BLaER1 treated with 17β-estradiol and CSF1 and Interleukin-3, amounts not matched to agents 10 nM and 100 nM (cell line): ENCODE results near the gene PEX16.

Source experiments
- H3K27ac ChIP-seq, 11 experiments: shearing (Covaris generic); formaldehyde crosslinking; 2 replicates each; pipeline ENCODE4 v1.8.1; 2022
- H3K27me3 ChIP-seq, 11 experiments: shearing (Covaris generic); formaldehyde crosslinking; 2 replicates each; pipeline ENCODE4 v1.8.1; 2022
- H3K36me3 ChIP-seq, 11 experiments: shearing (Covaris generic); formaldehyde crosslinking; 2 replicates each; pipeline ENCODE4 v1.8.1; 2022
- H3K4me1 ChIP-seq, 10 experiments: shearing (Covaris generic); formaldehyde crosslinking; 2 replicates each; pipeline ENCODE4 v1.8.1; 2022
- H3K4me2 ChIP-seq, 11 experiments: shearing (Covaris generic); formaldehyde crosslinking; 2 replicates each; pipeline ENCODE4 v1.8.1; 2022
- H3K4me3 ChIP-seq, 10 experiments: shearing (Covaris generic); formaldehyde crosslinking; 2 replicates each; pipeline ENCODE4 v1.8.1; 2022
- H3K9ac ChIP-seq, 11 experiments: shearing (Covaris generic); formaldehyde crosslinking; 2 replicates each; pipeline ENCODE4 v1.8.1; 2022
- H3K9me3 ChIP-seq, 11 experiments: shearing (Covaris generic); formaldehyde crosslinking; replicated peaks in 1 of 11; 2 replicates each; pipeline ENCODE4 v1.8.1; 2022
- H4K20me1 ChIP-seq, 11 experiments: shearing (Covaris generic); formaldehyde crosslinking; 2 replicates each; pipeline ENCODE4 v1.8.1; 2022
- Cebpa-rat ChIP-seq, 11 experiments: shearing (Covaris generic); IDR thresholded peaks; 2 replicates each; pipeline ENCODE4 v1.8.1; 2022

PEX16 gene

GRCh38 chr11:45917623-45918330 lies at the start of gene PEX16:
TSS of gene PEX16 (minus strand) at chr11:45917877. CDS start at chr11:45917811, 66 bp downstream.
- peaks cover 21 to 30% (median 29%) of the 10 kb centered on the region in 11 experiments for H3K27me3 ChIP-seq
- no peaks in the 10 kb centered on the region for H3K9me3 ChIP-seq
- H3K27ac ChIP-seq = peak within 1 kb of the TSS; percentile 88 to 95 (median 93)
- H3K4me1 ChIP-seq = peaks cover 26 to 59% (median 52%) of the 10 kb centered on the region in 10 experiments
- TF ChIP-seq Cebpa-rat (IDR thresholded peaks at IDR 0.05) = peak; percentile 45 to 95 (median 88); a peak in 18 of 22 replicates
- peak within 1 kb of the TSS; percentile 86 to 96 (median 94) for H3K9ac ChIP-seq
- H4K20me1 ChIP-seq = peaks cover 0 to 59% (median 26%) of the 10 kb centered on the region in 11 experiments; a peak in 16 of 22 replicates
- H3K4me2 ChIP-seq = peak within 1 kb of the TSS; percentile 85 to 99 (median 96)
- peaks cover 35 to 37% (median 36%) of the 10 kb centered on the region in 11 experiments for H3K36me3 ChIP-seq
- peak within 1 kb of the TSS; percentile 81 to 98 (median 92) for H3K4me3 ChIP-seq

GRCh38 chr11:45964911-45965389 lies 47.3 kb upstream of the PEX16 start:
- no peak for TF ChIP-seq Cebpa-rat (IDR thresholded peaks at IDR 0.05)
- no peak overlapping the region for H3K4me2 ChIP-seq
- no peaks in the 10 kb centered on the region; a peak in 1 of 20 replicates for H3K4me1 ChIP-seq
- H3K9ac ChIP-seq = no peak overlapping the region
- H3K36me3 ChIP-seq = peaks cover 68 to 100% (median 87%) of the 10 kb centered on the region in 11 experiments
- peaks cover 0 to 44% (median 0%) of the 10 kb centered on the region in 11 experiments; a peak in 5 of 22 replicates for H4K20me1 ChIP-seq
- H3K27me3 ChIP-seq = no peaks in the 10 kb centered on the region
- H3K27ac ChIP-seq = no peak overlapping the region
- peaks cover 0 to 4% (median 2%) of the 10 kb centered on the region in 11 experiments; a peak in 8 of 22 replicates for H3K9me3 ChIP-seq
- H3K4me3 ChIP-seq = no peak overlapping the region

GRCh38 chr11:45961751-45962240 lies 44.1 kb upstream of the PEX16 start:
- H3K36me3 ChIP-seq = peaks cover 44 to 91% (median 70%) of the 10 kb centered on the region in 11 experiments
- no peak overlapping the region for H3K4me3 ChIP-seq
- TF ChIP-seq Cebpa-rat (IDR thresholded peaks at IDR 0.05) = no peak
- peaks cover 0 to 36% (median 0%) of the 10 kb centered on the region in 11 experiments; a peak in 6 of 22 replicates for H4K20me1 ChIP-seq
- H3K9me3 ChIP-seq = peaks cover 0 to 10% (median 6%) of the 10 kb centered on the region in 11 experiments; a peak in 9 of 22 replicates
- H3K9ac ChIP-seq = no peak overlapping the region
- H3K4me2 ChIP-seq = no peak overlapping the region
- no peaks in the 10 kb centered on the region for H3K27me3 ChIP-seq
- H3K27ac ChIP-seq = no peak overlapping the region
- H3K4me1 ChIP-seq = no peaks in the 10 kb centered on the region; a peak in 1 of 20 replicates

GRCh38 chr11:45960387-45961095 lies 42.9 kb upstream of the PEX16 start:
- Histone ChIP-seq H3K4me3 (no peak overlapping the region), H3K9me3 (peaks cover 0 to 10% (median 6%) of the 10 kb centered on the region in 11 experiments; a peak in 9 of 22 replicates), H3K27ac (no peak overlapping the region), H3K27me3 (no peaks in the 10 kb centered on the region), H3K4me2 (no peak overlapping the region), H3K9ac (no peak overlapping the region), H4K20me1 (peaks cover 0 to 38% (median 0%) of the 10 kb centered on the region in 11 experiments; a peak in 5 of 22 replicates), H3K4me1 (no peaks in the 10 kb centered on the region; a peak in 1 of 20 replicates), H3K36me3 (peaks cover 45 to 91% (median 71%) of the 10 kb centered on the region in 11 experiments)
- no peak for TF ChIP-seq Cebpa-rat (IDR thresholded peaks at IDR 0.05)

- Histone ChIP-seq H4K20me1 (peaks cover 0 to 32% (median 0%) of the 10 kb centered on the region in 11 experiments; a peak in 3 of 22 replicates), H3K4me3 (no peak overlapping the region), H3K9ac (no peak overlapping the region), H3K4me1 (no peaks in the 10 kb centered on the region; a peak in 1 of 20 replicates), H3K9me3 (peaks cover 0 to 10% (median 6%) of the 10 kb centered on the region in 11 experiments; a peak in 9 of 22 replicates), H3K27me3 (no peaks in the 10 kb centered on the region), H3K4me2 (no peak overlapping the region), H3K36me3 (peaks cover 46 to 91% (median 68%) of the 10 kb centered on the region in 11 experiments), H3K27ac (no peak overlapping the region)
- no peak for TF ChIP-seq Cebpa-rat (IDR thresholded peaks at IDR 0.05)
Observed at GRCh38 chr11:45959851-45960250, 42.2 kb upstream of the PEX16 start.

GRCh38 chr11:45949992-45950407 lies 32.3 kb upstream of the PEX16 start:
- Histone ChIP-seq H4K20me1 (peaks cover 0 to 17% (median 0%) of the 10 kb centered on the region in 11 experiments; a peak in 3 of 22 replicates), H3K4me2 (no peak overlapping the region), H3K4me1 (no peaks in the 10 kb centered on the region), H3K27me3 (no peaks in the 10 kb centered on the region), H3K9me3 (no peaks in the 10 kb centered on the region), H3K36me3 (peaks cover 68 to 100% (median 89%) of the 10 kb centered on the region in 11 experiments), H3K4me3 (no peak overlapping the region), H3K27ac (no peak overlapping the region), H3K9ac (no peak overlapping the region)
- no peak for TF ChIP-seq Cebpa-rat (IDR thresholded peaks at IDR 0.05)

- no peak for TF ChIP-seq Cebpa-rat (IDR thresholded peaks at IDR 0.05)
- Histone ChIP-seq H3K4me2 (no peak overlapping the region), H3K9ac (no peak overlapping the region), H3K27me3 (no peaks in the 10 kb centered on the region), H3K27ac (no peak overlapping the region), H3K36me3 (peaks cover 78 to 100% (median 94%) of the 10 kb centered on the region in 11 experiments), H4K20me1 (peaks cover 0 to 31% (median 0%) of the 10 kb centered on the region in 11 experiments; a peak in 4 of 22 replicates), H3K9me3 (no peaks in the 10 kb centered on the region), H3K4me1 (no peaks in the 10 kb centered on the region), H3K4me3 (no peak overlapping the region)
Observed at GRCh38 chr11:45948356-45948755, 30.7 kb upstream of the PEX16 start.

- H3K4me1 ChIP-seq = no peaks in the 10 kb centered on the region
- peaks cover 78 to 100% (median 94%) of the 10 kb centered on the region in 11 experiments for H3K36me3 ChIP-seq
- H3K9ac ChIP-seq = no peak overlapping the region
- H4K20me1 ChIP-seq = peaks cover 0 to 36% (median 0%) of the 10 kb centered on the region in 11 experiments; a peak in 4 of 22 replicates
- no peaks in the 10 kb centered on the region for H3K27me3 ChIP-seq
- TF ChIP-seq Cebpa-rat (IDR thresholded peaks at IDR 0.05) = no peak
- H3K4me2 ChIP-seq = no peak overlapping the region
- H3K27ac ChIP-seq = no peak overlapping the region
- no peak overlapping the region for H3K4me3 ChIP-seq
- no peaks in the 10 kb centered on the region for H3K9me3 ChIP-seq
Observed at GRCh38 chr11:45947885-45948284, 30.2 kb upstream of the PEX16 start.
